Measurements from ENCODE around the gene ERMAP. TPM values are rescaled to one million over a fixed set of nuclear protein-coding genes. Genes with fewer than 3 reads are reported as not detected.

Gene ERMAP
- total RNA-seq, 4 donors from 2014 or later, result 12.5 to 30.7 (median 14.1) TPM

GRCh38 chr1:42835422-42835821 lies 18.5 kb downstream of the ERMAP start:
- DNase-seq, result no peak
- H3K4me3 ChIP-seq, result no peak overlapping the region
- no peaks in the 10 kb centered on the region for H3K4me1 ChIP-seq
- H3K36me3 ChIP-seq, result no peaks in the 10 kb centered on the region
- 94 to 98% methylated on average over 2 of the region's 2 CpGs for WGBS, 2 donors (ENCODE audit: low coverage in 1 of 2)
- TF ChIP-seq EP300 (IDR thresholded peaks at IDR 0.05; ENCODE audit: low read depth) (no peak), POLR2A (IDR thresholded peaks at IDR 0.05) (no peak), POLR2AphosphoS5 (IDR thresholded peaks at IDR 0.05) (no peak), CTCF (IDR thresholded peaks at IDR 0.05) (no peak)
- H3K9me3 ChIP-seq, result no peaks in the 10 kb centered on the region
- no peak overlapping the region for H3K27ac ChIP-seq
- H3K27me3 ChIP-seq, result no peaks in the 10 kb centered on the region
- in situ Hi-C loops (cut with MboI; ENCODE audit: low pct_ligation_motif_present in 1 of 4, low pct_unique_long_range_greater_than_20kb in 1 of 4, low sequenced_read_pairs in 3 of 4) (no loop called here), intact Hi-C loops (cut with DNase I; ENCODE audit: low total_unique reads) (no loop called here)

GRCh38 chr1:42837709-42838108 lies 20.8 kb downstream of the ERMAP start:
- 57 to 100% methylated on average over 1 to 3 of the region's 3 CpGs for WGBS, 2 donors (ENCODE audit: low coverage in 1 of 2)
- no peak for DNase-seq
- TF ChIP-seq EP300 (IDR thresholded peaks at IDR 0.05; ENCODE audit: low read depth) (no peak), CTCF (IDR thresholded peaks at IDR 0.05) (no peak), POLR2AphosphoS5 (IDR thresholded peaks at IDR 0.05) (no peak), POLR2A (IDR thresholded peaks at IDR 0.05) (no peak)
- no peak overlapping the region for H3K27ac ChIP-seq
- no peaks in the 10 kb centered on the region for H3K9me3 ChIP-seq
- no peaks in the 10 kb centered on the region for H3K4me1 ChIP-seq
- in situ Hi-C loops (cut with MboI; ENCODE audit: low pct_ligation_motif_present in 1 of 4, low pct_unique_long_range_greater_than_20kb in 1 of 4, low sequenced_read_pairs in 3 of 4) (no loop called here), intact Hi-C loops (cut with DNase I; ENCODE audit: low total_unique reads) (no loop called here)
- no peak overlapping the region for H3K4me3 ChIP-seq
- no peaks in the 10 kb centered on the region for H3K36me3 ChIP-seq
- no peaks in the 10 kb centered on the region for H3K27me3 ChIP-seq

- Histone ChIP-seq H3K27me3 (no peaks in the 10 kb centered on the region), H3K27ac (no peak overlapping the region), H3K9me3 (no peaks in the 10 kb centered on the region), H3K4me3 (no peak overlapping the region), H3K36me3 (no peaks in the 10 kb centered on the region), H3K4me1 (no peaks in the 10 kb centered on the region)
- intact Hi-C loops (cut with DNase I; ENCODE audit: low total_unique reads) (no loop called here), in situ Hi-C loops (cut with MboI; ENCODE audit: low pct_ligation_motif_present in 1 of 4, low pct_unique_long_range_greater_than_20kb in 1 of 4, low sequenced_read_pairs in 3 of 4) (no loop called here)
- TF ChIP-seq POLR2A (IDR thresholded peaks at IDR 0.05), result no peak
- no peak for TF ChIP-seq EP300 (IDR thresholded peaks at IDR 0.05; ENCODE audit: low read depth)
- no peak for TF ChIP-seq CTCF (IDR thresholded peaks at IDR 0.05)
- TF ChIP-seq POLR2AphosphoS5 (IDR thresholded peaks at IDR 0.05), result no peak
- WGBS, 2 donors (ENCODE audit: low coverage in 1 of 2), result 59 to 62% methylated on average over 4 to 7 of the region's 7 CpGs
- DNase-seq, result no peak
These were observed 21.7 kb downstream of the ERMAP start for GRCh38 chr1:42838482-42839190.

- Histone ChIP-seq H3K27ac (no peak overlapping the region), H3K4me3 (no peak overlapping the region), H3K36me3 (no peaks in the 10 kb centered on the region), H3K4me1 (peaks cover 0 to 6% (median 5%) of the 10 kb centered on the region in 4 donors), H3K9me3 (no peaks in the 10 kb centered on the region), H3K27me3 (no peaks in the 10 kb centered on the region)
- DNase-seq, result no peak
- in situ Hi-C loops (cut with MboI; ENCODE audit: low pct_ligation_motif_present in 1 of 4, low pct_unique_long_range_greater_than_20kb in 1 of 4, low sequenced_read_pairs in 3 of 4) (no loop called here), intact Hi-C loops (cut with DNase I; ENCODE audit: low total_unique reads) (loop anchor here (10.0 kb wide), 1 partner anchor 66 kb away; no protein-coding TSS in a partner anchor)
- no peak for TF ChIP-seq CTCF (IDR thresholded peaks at IDR 0.05)
- TF ChIP-seq EP300 (IDR thresholded peaks at IDR 0.05; ENCODE audit: low read depth), result no peak
- TF ChIP-seq POLR2A (IDR thresholded peaks at IDR 0.05), result no peak
- TF ChIP-seq POLR2AphosphoS5 (IDR thresholded peaks at IDR 0.05), result no peak
- WGBS, 2 donors (ENCODE audit: low coverage in 1 of 2), result 61 to 78% methylated on average over 3 of the region's 3 CpGs
These were observed 24.1 kb downstream of the ERMAP start for GRCh38 chr1:42841010-42841409.
